Measurements from ENCODE around the gene CCDC6.
"Not testable (repeated sequence)": the region's sequence is repeated elsewhere in the genome, so short reads cannot be mapped to it uniquely, and the experiment has no call there.

Gene CCDC6

DNA sequence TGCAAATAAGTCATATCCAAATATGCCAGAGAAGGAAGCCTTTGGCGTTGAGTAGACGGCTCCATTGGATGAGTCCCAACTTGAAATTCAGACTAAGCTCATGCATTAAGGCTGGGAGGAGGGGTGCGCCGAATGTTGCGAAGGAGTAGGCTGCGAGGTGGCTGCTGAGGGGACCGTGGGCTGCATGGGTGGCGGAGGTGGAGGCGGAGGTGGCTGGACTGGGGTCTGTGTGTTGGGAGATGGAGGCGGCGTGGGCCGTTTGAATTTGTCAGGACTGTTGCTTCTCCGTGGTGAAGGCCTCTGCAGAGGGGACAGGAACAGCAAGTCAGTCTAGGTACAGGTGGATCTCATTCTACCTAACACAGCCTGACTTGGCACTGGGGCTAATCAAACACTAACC lies 113.5 kb downstream of the CCDC6 start:
- no peak for DNase-seq
- in situ Hi-C loops (cut with MboI; ENCODE audit: low pct_unique_long_range_greater_than_20kb, low sequenced_read_pairs), result no loop called here

DNA sequence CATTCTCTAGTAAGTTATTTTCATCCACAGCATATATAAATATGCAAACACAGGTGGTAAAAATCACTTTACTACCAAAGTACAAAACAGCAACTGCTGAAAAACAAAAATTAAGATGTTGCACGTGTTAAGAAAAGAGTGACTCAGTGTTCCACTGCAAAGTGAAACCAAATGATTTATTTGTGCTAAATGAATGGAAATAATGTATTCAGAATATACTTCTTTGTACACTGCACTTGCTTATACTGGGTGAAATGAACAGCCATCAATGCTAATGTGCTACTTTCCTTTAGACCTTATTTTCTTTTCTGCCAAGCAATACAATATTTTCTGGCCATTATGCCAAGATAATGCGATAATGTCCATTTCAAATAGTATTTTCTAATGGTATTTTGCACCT lies 114.8 kb downstream of the CCDC6 start:
- in situ Hi-C loops (cut with MboI; ENCODE audit: low pct_unique_long_range_greater_than_20kb, low sequenced_read_pairs), result no loop called here
- DNase-seq, result no peak

DNA sequence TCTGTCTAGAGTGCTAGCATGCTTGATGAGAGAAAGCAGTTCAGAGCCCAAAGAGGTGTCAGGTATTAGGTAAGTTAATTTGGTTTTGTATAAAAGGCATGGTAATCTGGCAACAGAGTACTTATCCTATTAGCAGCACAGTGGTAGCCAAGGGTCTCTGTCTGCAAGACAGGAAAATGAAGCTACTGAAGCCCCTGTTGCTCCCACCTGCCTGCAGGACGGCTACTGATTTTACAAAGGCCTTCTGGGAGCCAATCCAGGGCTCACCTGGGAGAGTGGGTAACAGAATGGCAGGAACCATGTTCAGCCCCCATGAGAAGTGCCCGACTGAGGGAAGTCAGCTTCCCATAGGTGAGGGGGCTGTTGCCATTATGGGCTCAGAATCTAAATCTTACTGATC lies 116.3 kb downstream of the CCDC6 start:
- in situ Hi-C loops (cut with MboI; ENCODE audit: low pct_unique_long_range_greater_than_20kb, low sequenced_read_pairs); DNase-seq: not testable (repeated sequence)

DNA sequence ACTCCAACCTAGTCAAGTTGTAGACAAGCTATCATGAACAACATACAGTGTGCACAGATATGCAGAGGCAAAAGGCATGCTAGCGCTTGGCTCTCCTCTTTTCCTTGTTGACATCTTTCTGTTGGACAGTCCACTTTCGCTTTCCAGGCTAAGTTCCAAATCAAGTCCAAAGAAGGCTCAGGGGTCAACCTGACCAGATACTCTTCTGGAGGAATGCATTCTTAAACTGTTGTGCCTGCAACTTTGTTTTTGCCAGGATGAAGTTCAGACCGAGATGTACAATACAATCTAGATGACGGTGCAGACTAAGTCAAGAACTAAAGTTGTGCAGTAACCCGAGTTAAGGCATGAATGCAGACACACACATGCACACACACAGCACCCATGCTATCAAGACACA lies 117.4 kb downstream of the CCDC6 start:
- in situ Hi-C loops (cut with MboI; ENCODE audit: low pct_unique_long_range_greater_than_20kb, low sequenced_read_pairs); DNase-seq: not testable (repeated sequence)

DNA sequence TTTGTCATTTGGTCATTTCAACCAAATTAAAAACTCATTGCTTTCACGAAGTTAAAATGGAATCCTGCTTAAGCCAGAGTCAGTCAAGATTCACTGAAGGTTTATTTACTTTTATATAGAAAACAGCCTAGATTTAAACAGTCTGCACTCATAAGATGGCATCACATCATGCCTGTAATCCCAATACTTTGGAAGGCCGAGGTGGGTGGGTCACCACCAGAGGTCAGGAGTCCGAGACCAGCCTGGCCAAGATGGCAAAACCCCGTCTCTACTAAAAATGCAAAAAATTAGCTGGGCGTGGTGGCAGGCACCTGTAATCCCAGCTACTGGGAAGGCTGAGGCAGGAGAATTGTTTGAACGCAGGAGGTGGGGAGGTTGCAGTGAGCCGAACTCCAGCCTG lies 119.3 kb downstream of the CCDC6 start:
- DNase-seq; in situ Hi-C loops (cut with MboI; ENCODE audit: low pct_unique_long_range_greater_than_20kb, low sequenced_read_pairs): not testable (repeated sequence)

DNA sequence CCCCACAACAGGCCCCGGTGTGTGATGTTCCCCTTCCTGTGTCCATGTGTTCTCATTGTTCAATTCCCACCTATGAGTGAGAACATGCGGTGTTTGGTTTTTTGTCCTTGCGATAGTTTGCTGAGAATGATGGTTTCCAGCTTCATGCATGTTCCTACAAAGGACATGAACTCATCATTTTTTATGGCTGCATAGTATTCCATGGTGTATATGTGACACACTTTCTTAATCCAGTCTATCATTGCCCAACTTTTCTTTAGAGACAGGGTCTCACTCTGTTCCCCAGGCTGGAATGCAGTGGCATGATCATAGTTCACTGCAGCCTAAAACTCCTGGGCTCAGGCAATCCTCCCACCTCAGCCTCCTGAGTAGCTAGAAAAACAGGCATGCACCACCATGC lies 120.9 kb downstream of the CCDC6 start:
- DNase-seq; in situ Hi-C loops (cut with MboI; ENCODE audit: low pct_unique_long_range_greater_than_20kb, low sequenced_read_pairs): not testable (repeated sequence)

DNA sequence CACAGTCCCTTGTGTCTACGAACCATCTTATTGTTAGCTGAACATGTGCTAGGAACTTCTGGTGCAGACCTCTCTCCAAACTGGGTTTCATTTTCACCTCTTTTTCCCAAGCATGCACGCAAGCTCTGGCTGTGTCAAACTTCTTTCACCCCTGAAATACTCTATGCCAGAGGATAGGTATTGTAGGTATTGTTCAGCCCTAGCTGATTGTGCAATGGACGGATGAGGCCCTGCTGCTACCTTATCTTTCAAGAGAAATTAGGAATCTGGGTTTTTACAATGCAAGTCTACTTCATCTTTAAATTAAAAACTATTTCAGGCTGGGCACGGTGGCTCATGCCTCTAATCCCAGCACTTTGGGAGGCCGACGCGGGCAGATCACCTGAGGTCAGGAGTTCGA lies 124.8 kb downstream of the CCDC6 start:
- in situ Hi-C loops (cut with MboI; ENCODE audit: low pct_unique_long_range_greater_than_20kb, low sequenced_read_pairs), result no loop called here

DNA sequence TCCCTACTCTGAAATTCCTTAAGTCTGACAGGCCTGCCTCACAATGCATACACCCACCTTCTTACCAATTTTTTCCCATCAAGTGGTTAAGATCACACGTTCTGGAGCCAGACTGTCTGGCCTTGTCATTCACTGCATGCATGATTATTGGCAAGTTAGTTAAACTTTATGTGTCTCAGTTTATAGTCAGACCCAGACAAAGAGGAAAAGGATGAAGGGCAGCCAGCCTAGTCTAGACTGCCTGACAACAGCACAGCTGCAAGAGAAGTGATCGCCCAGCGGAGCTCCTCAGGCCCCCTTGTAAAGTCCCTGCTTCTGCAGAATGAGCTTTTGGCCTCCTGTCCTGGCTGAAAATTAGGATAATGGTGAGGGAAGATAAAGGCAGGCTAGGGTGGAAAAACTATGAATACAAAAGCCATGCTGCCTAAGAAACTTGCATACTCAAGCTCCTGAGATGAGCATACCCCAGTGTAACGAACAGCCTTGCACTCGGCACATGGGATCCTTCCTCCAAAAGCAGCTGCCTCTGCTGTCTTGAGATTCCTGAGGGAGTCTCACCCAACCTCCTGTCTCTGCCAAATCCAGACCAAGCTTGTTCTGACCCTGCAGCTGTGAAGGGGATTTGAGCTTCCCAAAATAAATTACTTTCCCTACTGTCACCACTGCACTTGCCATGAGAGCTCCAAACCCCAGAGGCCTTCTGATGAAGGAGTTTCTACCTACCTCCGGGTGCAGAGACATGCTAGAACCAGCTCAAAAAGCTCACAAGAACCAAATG lies 126.4 kb downstream of the CCDC6 start:
- DNase-seq, result no peak
- in situ Hi-C loops (cut with MboI; ENCODE audit: low pct_unique_long_range_greater_than_20kb, low sequenced_read_pairs), result no loop called here

More for the DNA sequence above, 124.8 kb downstream of the CCDC6 start:
- DNase-seq, result no peak

DNA sequence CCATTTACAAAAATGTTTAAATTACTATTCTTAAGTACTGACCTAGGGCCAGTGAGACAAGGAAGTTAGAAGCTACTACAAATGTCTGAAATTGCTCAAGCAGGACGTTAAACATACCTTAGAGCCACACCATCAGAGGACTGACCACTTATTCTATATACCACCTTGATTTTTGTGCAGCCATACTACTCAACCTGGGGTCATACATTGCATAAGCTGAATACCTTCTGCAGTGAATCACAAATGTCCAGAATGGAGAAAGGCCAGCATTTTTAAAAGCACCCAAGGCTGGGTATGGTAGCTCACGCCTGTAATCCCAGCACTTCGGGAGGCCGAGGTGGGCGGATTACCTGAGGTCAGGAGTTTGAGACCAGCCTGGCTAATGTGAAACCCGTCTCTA lies 131.9 kb downstream of the CCDC6 start:
- DNase-seq, result no peak
- in situ Hi-C loops (cut with MboI; ENCODE audit: low pct_unique_long_range_greater_than_20kb, low sequenced_read_pairs), result no loop called here

DNA sequence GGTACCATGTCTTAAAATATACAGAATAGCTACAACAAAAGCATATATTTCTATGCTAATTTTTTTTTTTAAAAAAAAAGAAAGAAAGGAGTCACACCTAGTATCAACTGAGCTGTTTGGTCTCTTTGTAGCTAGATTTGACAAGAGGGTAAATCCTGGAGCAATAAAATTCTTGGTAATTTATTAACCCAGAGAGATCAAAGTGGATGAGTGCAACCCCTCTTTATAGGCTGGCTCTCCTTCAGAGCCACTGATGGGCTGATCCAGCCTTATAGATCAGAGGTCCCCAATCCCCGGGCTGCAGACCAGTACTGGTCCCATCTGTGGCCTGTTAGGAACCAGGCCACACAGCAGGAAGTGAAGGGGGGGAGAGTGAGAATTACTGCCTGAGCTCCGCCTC lies 133.3 kb downstream of the CCDC6 start:
- DNase-seq, result no peak
- in situ Hi-C loops (cut with MboI; ENCODE audit: low pct_unique_long_range_greater_than_20kb, low sequenced_read_pairs), result no loop called here

DNA sequence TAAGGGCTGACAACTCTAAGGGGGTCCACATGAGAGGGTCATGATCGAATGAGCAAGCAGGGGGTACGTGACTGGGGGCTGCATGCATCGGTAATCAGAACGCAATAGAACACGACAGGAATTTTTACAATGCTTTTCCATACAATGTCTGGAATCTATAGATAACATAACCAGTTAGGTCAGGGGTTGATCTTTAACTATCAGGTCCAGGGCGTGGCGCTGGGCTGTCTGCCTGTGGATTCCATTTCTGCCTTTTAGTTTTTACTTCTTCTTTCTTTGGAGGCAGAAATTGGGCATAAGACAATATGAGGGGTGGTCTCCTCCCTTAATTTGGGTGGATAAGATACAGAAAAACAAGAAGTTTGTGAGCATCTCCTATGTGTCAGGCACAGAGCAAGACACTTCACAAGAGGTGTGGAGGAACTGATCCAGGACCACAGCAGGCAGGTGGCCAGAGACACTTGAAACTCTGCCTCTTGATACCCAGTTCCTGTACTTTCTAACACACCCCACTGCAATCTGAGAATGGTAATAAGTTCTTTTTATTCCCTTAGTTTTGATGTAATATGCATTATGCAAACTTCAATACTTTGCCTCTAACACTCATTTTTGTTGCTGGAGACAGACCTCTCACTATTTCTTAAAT lies 135.1 kb downstream of the CCDC6 start:
- no peak for DNase-seq
- in situ Hi-C loops (cut with MboI; ENCODE audit: low pct_unique_long_range_greater_than_20kb, low sequenced_read_pairs), result no loop called here

DNA sequence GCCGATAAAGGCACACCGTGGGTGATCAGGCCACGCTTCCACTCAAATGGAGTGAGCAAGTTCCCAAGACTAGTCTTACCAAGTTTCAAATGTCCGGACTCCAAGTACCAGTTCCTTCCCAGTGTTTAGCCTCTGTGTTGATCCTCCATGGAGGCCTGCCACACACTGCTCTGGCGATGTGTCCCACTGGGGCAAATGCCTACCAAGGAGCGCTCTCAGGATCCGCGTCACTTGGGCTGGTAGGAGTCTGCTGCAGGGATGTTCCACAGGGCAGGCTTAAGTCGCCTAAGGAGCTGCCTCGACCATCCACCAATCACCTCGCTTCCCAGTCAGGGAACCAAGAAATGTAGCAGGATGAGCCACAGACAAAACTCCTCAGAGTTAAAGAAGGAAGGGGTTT lies 135.7 kb downstream of the CCDC6 start:
- DNase-seq, result no peak

DNA sequence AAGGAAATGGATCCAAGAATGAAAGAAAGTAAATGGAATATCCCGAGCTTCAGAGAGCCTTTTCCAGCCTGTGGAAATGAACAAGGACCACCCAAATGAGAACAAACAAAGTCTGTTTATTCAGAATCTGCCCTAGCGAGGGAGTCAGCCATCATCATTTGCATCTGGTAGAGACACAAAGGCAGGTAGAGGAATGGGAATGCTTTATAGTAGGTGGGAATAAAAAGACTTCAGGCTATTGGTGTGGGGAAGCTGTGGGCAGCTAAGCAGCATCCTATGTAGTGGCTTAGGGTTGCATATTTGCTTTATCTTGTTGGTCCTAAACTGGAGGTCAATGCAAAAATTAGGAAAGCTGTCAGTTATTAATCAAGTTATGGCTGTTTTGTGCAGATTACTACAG lies 143.9 kb downstream of the CCDC6 start:
- in situ Hi-C loops (cut with MboI; ENCODE audit: low pct_unique_long_range_greater_than_20kb, low sequenced_read_pairs), result no loop called here
- no peak for DNase-seq

More for the DNA sequence above, 135.7 kb downstream of the CCDC6 start:
- in situ Hi-C loops (cut with MboI; ENCODE audit: low pct_unique_long_range_greater_than_20kb, low sequenced_read_pairs), result no loop called here

DNA sequence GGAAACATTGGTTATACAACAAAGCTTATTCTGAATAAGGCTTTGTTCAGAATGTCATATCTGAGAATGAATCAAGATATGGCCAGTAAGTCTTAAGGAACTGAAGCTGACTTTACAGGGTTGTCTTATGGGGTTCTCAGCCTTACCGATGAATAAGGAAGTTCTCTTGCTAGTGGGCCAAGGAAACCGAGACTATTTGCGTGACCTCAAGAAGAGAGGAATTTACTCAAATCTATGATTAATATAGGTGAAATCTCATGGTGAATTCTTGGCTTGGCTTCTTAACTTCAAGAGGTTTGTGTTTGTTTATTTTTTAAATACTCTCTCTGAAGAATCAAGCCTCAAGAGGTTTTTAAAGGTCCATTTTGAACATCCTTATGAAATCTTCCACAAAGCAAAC lies 148.4 kb downstream of the CCDC6 start:
- in situ Hi-C loops (cut with MboI; ENCODE audit: low pct_unique_long_range_greater_than_20kb, low sequenced_read_pairs), result no loop called here
- DNase-seq, result no peak

DNA sequence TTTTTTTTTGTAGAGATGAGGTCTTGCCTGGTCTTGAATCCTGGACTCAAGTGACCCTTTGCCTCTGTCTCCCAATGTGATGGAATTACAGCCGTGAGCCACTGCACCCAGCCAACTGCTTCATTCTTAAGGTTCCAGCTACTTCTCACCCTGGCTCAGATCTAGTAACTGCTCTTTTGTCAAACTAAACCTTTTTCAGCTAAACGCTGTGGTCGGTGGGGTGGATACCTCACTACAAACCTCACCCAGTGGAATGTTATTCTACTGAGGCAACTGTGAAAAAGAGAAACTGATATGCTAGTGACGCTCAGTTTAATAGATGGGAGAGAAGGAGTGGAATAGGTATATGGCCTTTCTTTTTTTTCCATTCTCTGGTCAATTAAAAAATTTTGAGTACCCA lies 151.4 kb downstream of the CCDC6 start:
- no peak for DNase-seq
- in situ Hi-C loops (cut with MboI; ENCODE audit: low pct_unique_long_range_greater_than_20kb, low sequenced_read_pairs), result no loop called here

DNA sequence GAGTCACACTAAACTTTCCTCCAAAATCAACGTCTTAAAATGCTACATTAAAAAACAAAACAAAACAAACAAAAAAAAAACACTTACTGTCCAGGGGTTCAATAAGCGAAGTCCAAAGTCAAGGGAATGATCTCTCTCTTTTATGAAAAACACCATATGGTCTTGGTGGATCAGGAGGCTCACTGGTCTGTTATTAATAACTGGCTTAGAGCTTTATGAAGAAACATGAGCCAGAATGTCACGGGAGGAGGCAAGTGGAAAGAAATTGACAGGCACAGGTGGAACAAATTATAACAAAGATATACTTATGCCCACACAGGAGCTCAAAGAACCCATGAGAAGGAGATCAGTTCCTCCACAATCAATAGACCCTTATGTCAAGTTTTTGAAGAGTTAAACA lies 153.1 kb downstream of the CCDC6 start, which contains the start of gene MRLN:
Gene MRLN, minus strand, starts transcription at position 189 of the 400 bp plus-strand sequence.
- DNase-seq, result no peak
- in situ Hi-C loops (cut with MboI; ENCODE audit: low pct_unique_long_range_greater_than_20kb, low sequenced_read_pairs), result no loop called here

DNA sequence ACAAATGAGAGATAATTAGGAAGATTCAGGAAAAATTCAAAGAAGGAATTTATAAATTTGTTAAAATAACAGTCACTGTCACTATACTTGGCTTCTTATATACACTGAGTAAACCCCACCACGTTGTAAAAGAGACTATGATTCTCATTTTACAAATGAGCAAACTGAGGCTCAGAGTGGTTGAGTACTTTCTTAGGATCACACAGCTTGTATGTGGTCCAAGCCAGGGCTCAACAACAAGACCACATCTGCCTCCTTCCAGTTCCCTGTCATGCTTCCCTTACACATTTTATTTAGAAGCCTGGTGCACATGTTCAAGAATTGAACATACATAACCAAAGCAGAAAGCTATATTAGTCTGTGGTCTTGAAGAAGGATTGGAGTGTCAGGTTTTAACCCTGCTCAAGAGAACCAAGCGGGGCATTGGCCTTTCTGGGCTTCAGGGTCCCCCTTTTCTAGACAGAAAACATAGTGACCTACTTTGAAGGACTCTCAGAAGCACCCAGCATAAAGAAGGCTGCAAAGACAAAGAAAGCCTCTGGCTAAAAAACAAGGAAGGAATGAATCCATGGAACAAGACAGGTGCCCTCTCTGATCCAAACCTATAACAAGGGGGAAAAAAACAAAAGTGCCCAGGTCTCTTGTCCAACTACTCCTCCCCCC lies 153.9 kb downstream of the CCDC6 start:
- in situ Hi-C loops (cut with MboI; ENCODE audit: low pct_unique_long_range_greater_than_20kb, low sequenced_read_pairs), result no loop called here
- no peak for DNase-seq

DNA sequence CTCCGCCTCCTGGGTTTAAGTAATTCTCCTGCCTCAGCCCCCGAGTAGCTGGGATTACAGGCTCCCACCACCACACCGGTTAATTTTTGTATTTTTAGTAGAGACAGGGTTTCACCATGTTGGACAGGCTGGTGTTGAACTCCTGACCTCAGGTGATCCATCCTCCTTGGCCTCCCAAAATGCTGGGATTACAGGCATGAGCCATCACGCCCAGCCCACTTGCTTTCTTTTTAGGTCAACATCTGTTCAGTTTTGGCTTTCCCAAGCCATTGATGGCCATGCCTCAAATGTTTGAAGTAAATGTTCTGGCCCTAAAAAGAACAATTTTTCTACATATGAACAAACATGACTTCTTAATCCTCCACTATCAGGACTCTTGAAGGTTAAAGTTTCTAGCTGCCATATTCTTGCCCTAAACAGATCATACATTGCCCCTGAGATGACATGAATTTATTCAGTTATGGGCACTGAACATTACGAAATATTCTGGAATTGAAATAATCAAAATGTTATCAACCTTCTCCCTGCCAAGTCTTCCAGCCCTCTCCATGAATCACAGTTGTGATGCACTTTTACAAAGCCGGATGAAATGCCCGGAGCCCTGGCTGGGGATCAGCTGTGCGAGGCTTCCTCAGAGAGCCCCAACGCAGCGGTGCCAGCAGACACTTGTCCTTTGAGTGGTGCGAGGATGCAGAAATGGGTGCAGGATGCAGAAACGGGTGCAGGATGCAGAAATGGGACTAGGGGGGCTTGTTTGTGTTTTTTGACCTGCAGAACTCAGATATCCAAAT lies 156.0 kb downstream of the CCDC6 start:
- in situ Hi-C loops (cut with MboI; ENCODE audit: low pct_unique_long_range_greater_than_20kb, low sequenced_read_pairs), result no loop called here
- no peak for DNase-seq

DNA sequence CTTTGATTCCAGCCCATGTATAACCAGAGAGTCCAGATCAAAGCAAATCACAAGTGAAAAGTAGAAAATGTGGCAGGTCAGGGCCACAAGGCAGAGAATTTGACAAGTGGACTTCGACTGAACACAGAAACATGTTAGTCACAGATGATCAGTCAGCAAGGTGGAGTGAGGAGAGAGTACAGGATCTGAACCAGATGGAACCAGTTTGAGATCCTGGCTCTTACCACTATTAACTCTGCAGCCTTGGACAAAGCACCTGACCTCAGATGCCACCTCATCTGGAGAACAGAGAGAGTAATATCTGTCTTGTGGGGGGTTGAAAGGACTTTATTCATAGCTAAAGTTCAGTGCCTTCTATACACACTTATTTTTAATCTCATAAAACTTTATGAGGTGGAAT lies 157.5 kb downstream of the CCDC6 start:
- DNase-seq, result no peak
- in situ Hi-C loops (cut with MboI; ENCODE audit: low pct_unique_long_range_greater_than_20kb, low sequenced_read_pairs), result no loop called here

Data from KBM-7 (cell line).